Glutamatergic neuron (in vitro differentiated cells): ENCODE results near the gene GABPB2. TPM values are rescaled to one million over a fixed set of nuclear protein-coding genes. Genes with fewer than 3 reads are reported as not detected.

Experiments used
- DNase-seq: peaks from one replicate; pipeline ENCODE4 v3.0.0; 2022
- H3K27ac Mint-ChIP-seq: one replicate; pipeline ENCODE4 v1.8.0; 2020; ENCODE audit warnings: mild to moderate bottlenecking, mixed read lengths, inconsistent platforms; ENCODE audit not compliant: unreplicated experiment
- H3K27me3 Mint-ChIP-seq: one replicate; pipeline ENCODE4 v1.8.0; 2020; ENCODE audit warnings: mild to moderate bottlenecking, moderate library complexity, mixed read lengths, inconsistent platforms; ENCODE audit not compliant: unreplicated experiment
- H3K36me3 Mint-ChIP-seq: one replicate; pipeline ENCODE4 v1.8.0; 2020; ENCODE audit warnings: mild to moderate bottlenecking, mixed read lengths, inconsistent platforms; ENCODE audit not compliant: unreplicated experiment
- H3K4me1 Mint-ChIP-seq: one replicate; pipeline ENCODE4 v1.8.0; 2020; ENCODE audit warnings: mild to moderate bottlenecking, low read depth, mixed read lengths, inconsistent platforms; ENCODE audit not compliant: unreplicated experiment
- H3K4me3 Mint-ChIP-seq: one replicate; pipeline ENCODE4 v1.8.0; 2020; ENCODE audit warnings: mild to moderate bottlenecking, mixed read lengths, inconsistent platforms; ENCODE audit not compliant: unreplicated experiment
- H3K9me3 Mint-ChIP-seq: one replicate; pipeline ENCODE4 v1.8.0; 2020; ENCODE audit warnings: mild to moderate bottlenecking, moderate library complexity, mixed read lengths, inconsistent platforms; ENCODE audit not compliant: unreplicated experiment
- CTCF ChIP-seq: fragments of 200-600 bp; sonication (generic); IDR thresholded peaks from one replicate; pipeline ENCODE4 v1.5.0; 2021; ENCODE audit not compliant: partially characterized antibody, unreplicated experiment
- total RNA-seq: library from RNA; stranded (reverse); fragmentation: NEBNext Ultra II Directional; extraction: Animal tissue kit (Norgen Biotek cat#: 25700); gene quantifications from one replicate; pipeline ENCODE4 v1.2.1, GENCODE V29; 2021; ENCODE audit not compliant: unreplicated experiment

GABPB2 gene
- total RNA-seq, 1 donor from 2014 or later: 5.4 TPM

- Mint-ChIP-seq H3K9me3 (peaks cover 22% of the 10 kb centered on the region), H3K36me3 (peaks cover 4% of the 10 kb centered on the region), H3K27ac (no peak overlapping the region), H3K27me3 (peaks cover 19% of the 10 kb centered on the region), H3K4me1 (peaks cover 16% of the 10 kb centered on the region), H3K4me3 (no peak overlapping the region)
- TF ChIP-seq CTCF: no peak
- DNase-seq: no peak
Measured at GRCh38 chr1:151054971-151055547, 15.5 kb upstream of the GABPB2 start.

GRCh38 chr1:151055581-151055980 is 15.0 kb upstream of the GABPB2 start:
- peaks cover 16% of the 10 kb centered on the region for H3K4me1 Mint-ChIP-seq
- peaks cover 4% of the 10 kb centered on the region for H3K36me3 Mint-ChIP-seq
- H3K27me3 Mint-ChIP-seq: peaks cover 24% of the 10 kb centered on the region
- no peak for TF ChIP-seq CTCF
- H3K4me3 Mint-ChIP-seq: peak overlapping the region; percentile 20
- H3K27ac Mint-ChIP-seq: no peak overlapping the region
- peaks cover 27% of the 10 kb centered on the region for H3K9me3 Mint-ChIP-seq
- DNase-seq: no peak

GRCh38 chr1:151056149-151056548 is 14.4 kb upstream of the GABPB2 start:
- peaks cover 16% of the 10 kb centered on the region for H3K4me1 Mint-ChIP-seq
- H3K9me3 Mint-ChIP-seq: peaks cover 33% of the 10 kb centered on the region
- no peak for DNase-seq
- H3K4me3 Mint-ChIP-seq: peak overlapping the region; percentile 93
- no peak overlapping the region for H3K27ac Mint-ChIP-seq
- no peak for TF ChIP-seq CTCF
- H3K36me3 Mint-ChIP-seq: peaks cover 4% of the 10 kb centered on the region
- H3K27me3 Mint-ChIP-seq: peaks cover 30% of the 10 kb centered on the region

GRCh38 chr1:151058692-151059091 is 11.9 kb upstream of the GABPB2 start:
- DNase-seq: peak; percentile 40
- TF ChIP-seq CTCF: no peak
- peaks cover 19% of the 10 kb centered on the region for H3K36me3 Mint-ChIP-seq
- peak overlapping the region; percentile 93 for H3K4me3 Mint-ChIP-seq
- H3K27ac Mint-ChIP-seq: peak overlapping the region; percentile 98
- H3K27me3 Mint-ChIP-seq: peaks cover 36% of the 10 kb centered on the region
- H3K9me3 Mint-ChIP-seq: peaks cover 52% of the 10 kb centered on the region
- H3K4me1 Mint-ChIP-seq: peaks cover 19% of the 10 kb centered on the region

GRCh38 chr1:151059109-151060006 is 11.2 kb upstream of the GABPB2 start, which contains the start of gene CDC42SE1:
CDC42SE1 (minus strand) TSS chr1:151059622; CDS start chr1:151055730, 3,892 bp downstream.
- peaks cover 36% of the 10 kb centered on the region for H3K27me3 Mint-ChIP-seq
- peaks cover 52% of the 10 kb centered on the region for H3K9me3 Mint-ChIP-seq
- H3K4me1 Mint-ChIP-seq: peaks cover 21% of the 10 kb centered on the region
- peaks cover 22% of the 10 kb centered on the region for H3K36me3 Mint-ChIP-seq
- peak within 1 kb of the TSS; percentile 98 for H3K27ac Mint-ChIP-seq
- H3K4me3 Mint-ChIP-seq: peak within 1 kb of the TSS; percentile 93
- TF ChIP-seq CTCF: peak; percentile 73
- peak; percentile 91 for DNase-seq
